ENCODE measurements around the gene CORO2B. TPM values are rescaled to one million over a fixed set of nuclear protein-coding genes. Genes with fewer than 3 reads are reported as not detected.

CORO2B gene
- total RNA-seq, 1 experiment from 2014 or later = 0.14 TPM

DNA sequence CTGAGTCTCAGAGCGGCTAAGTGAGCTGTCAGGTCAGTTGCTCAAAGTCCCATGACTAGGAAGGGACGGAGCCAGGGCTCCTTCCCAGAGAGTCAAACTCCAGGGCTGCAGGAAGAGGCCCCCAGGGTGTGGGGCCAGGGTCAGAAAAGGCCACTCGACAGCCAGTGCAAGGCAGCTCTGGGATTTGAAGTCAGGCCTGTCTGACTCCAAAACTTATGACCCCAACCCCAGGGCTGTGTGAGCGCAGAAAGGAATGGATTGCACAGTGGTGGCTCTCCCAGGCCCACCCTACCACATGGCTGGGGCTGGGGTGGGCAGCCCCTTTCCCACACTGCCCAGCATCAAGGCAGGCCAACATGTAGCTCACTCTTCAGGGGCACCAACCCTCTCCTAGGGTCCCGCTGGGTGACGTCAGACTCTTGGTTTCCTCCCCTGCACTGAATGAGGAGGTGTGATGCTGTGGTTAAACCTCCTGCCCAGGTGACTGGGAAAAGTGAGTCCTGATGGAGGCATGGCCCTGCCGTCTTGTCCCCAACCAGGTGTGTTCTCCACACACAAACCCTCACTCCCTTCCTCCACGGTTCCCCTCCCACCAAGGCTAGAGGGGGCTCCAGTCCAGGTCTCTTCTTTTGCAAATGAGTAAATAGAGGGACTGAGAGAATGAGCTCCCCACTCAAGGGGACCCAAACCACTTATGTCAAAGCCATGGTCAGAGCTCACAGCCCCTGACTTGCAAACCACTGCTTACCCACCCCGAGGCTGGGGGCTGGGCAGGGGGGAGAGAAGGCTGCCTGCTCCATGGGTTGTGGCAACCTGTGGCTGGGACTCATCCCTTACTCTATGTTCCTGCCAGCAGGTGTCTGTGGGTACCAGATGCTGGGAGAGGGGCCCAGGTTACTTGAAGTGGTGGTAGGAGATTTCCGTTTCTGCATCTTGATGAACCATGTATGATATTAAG lies 23.8 kb upstream of the CORO2B start:
- DNase-seq = no peak
- Mint-ChIP-seq H3K27me3 (ENCODE audit: unreplicated experiment) (peaks cover 77% of the 10 kb centered on the region), H3K36me3 (ENCODE audit: insufficient read depth, unreplicated experiment) (peaks cover 10% of the 10 kb centered on the region), H3K9me3 (ENCODE audit: low read depth, unreplicated experiment) (no peaks in the 10 kb centered on the region), H3K4me3 (ENCODE audit: low read depth, unreplicated experiment) (no peak overlapping the region), H3K27ac (ENCODE audit: unreplicated experiment) (no peak overlapping the region), H3K4me1 (ENCODE audit: low read depth, unreplicated experiment) (peaks cover 14% of the 10 kb centered on the region)
- CTCF ChIA-PET = interaction anchor here (1.0 to 2.0 kb wide), 11 partner anchors 9 to 370 kb away, joined by 3 to 25 read pairs (median 4); no protein-coding TSS in a partner anchor
- intact Hi-C loops (cut with micrococcal nuclease; ENCODE audit: unreplicated experiment) = loop anchor here (1.0 to 5.0 kb wide), 3 partner anchors 119 to 370 kb away; no protein-coding TSS in a partner anchor
- BruUV-seq (replicated peaks) = no TSS peak
- TF ChIP-seq, protein P1, sequence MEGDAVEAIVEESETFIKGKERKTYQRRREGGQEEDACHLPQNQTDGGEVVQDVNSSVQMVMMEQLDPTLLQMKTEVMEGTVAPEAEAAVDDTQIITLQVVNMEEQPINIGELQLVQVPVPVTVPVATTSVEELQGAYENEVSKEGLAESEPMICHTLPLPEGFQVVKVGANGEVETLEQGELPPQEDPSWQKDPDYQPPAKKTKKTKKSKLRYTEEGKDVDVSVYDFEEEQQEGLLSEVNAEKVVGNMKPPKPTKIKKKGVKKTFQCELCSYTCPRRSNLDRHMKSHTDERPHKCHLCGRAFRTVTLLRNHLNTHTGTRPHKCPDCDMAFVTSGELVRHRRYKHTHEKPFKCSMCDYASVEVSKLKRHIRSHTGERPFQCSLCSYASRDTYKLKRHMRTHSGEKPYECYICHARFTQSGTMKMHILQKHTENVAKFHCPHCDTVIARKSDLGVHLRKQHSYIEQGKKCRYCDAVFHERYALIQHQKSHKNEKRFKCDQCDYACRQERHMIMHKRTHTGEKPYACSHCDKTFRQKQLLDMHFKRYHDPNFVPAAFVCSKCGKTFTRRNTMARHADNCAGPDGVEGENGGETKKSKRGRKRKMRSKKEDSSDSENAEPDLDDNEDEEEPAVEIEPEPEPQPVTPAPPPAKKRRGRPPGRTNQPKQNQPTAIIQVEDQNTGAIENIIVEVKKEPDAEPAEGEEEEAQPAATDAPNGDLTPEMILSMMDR (IDR thresholded peaks at IDR 0.05; ENCODE audit: unreplicated experiment) = no peak

DNA sequence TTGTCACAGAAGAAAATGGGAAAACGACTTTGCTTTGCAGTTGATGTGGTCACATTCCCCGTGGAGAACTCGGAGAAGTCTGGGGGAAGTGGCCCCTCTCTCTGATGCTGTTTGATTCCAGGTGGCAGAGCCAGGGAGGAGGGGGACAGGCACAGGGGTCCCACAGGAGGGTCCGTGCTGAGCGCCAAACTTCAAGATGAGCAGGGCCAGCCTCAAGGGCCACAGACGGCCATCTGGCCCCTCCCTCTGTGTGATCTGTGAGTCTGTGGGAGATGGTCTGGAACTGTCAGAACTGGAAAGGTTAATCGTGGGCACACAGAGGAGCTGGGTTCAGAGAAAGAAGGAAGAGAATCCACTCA lies 23.1 kb upstream of the CORO2B start:
- DNase-seq = no peak
- Mint-ChIP-seq H3K4me1 (ENCODE audit: low read depth, unreplicated experiment) (peaks cover 20% of the 10 kb centered on the region), H3K36me3 (ENCODE audit: insufficient read depth, unreplicated experiment) (peaks cover 10% of the 10 kb centered on the region), H3K27me3 (ENCODE audit: unreplicated experiment) (peaks cover 83% of the 10 kb centered on the region), H3K9me3 (ENCODE audit: low read depth, unreplicated experiment) (no peaks in the 10 kb centered on the region), H3K4me3 (ENCODE audit: low read depth, unreplicated experiment) (no peak overlapping the region), H3K27ac (ENCODE audit: unreplicated experiment) (no peak overlapping the region)
- CTCF ChIA-PET = interaction anchor here (1.1 to 2.0 kb wide), 2 partner anchors 118 to 369 kb away, joined by 3 to 25 read pairs; no protein-coding TSS in a partner anchor
- intact Hi-C loops (cut with micrococcal nuclease; ENCODE audit: unreplicated experiment) = loop anchor here (2.0 kb wide), 1 partner anchor 369 kb away; no protein-coding TSS in a partner anchor
- no TSS peak for BruUV-seq (replicated peaks)
- TF ChIP-seq, protein P1 (IDR thresholded peaks at IDR 0.05; ENCODE audit: unreplicated experiment) = no peak

DNA sequence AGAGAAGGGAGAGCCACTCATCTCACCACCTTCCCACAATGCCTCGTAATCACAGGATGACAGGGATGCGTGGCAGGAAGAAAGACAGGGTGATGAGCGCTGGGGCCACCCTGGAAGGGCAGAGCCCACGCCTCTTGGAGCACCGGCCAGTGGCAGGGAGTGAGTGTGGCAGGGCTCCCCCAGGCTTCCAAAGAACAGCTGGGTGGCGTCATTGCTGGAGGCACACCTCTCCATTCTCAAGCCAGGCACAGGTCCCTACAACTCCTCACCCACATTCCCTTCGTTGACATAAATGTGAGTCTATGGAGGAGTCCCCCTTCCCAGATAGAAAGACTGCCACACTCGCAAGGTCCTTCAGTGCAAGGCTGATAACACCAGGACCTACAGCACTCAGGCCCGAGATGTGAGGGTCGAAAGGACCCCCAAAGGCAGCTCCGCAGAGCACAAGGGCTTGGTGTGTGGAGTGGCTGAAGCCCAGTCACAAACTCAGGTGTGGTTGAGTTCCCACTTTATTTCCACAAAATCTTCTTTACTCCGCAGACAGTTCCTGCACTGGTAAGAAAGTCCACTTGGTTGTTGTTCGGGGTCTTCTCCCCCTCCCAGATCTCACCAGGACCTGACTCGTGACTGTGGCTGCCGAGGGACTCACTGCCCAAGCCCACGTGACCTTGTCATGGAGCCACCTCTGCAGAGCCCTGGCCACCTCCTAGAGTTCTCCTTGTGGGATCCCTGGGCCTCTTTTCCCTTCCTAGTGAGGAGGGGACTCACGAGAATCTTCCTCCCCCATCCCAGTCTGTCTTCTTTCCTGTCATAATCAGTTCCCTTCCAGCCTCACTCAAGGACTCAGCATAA lies 22.4 kb upstream of the CORO2B start:
- CTCF ChIA-PET = interaction anchor here (0.8 kb wide), 1 partner anchor 118 kb away, joined by 3 read pairs; no protein-coding TSS in a partner anchor
- Mint-ChIP-seq H3K27ac (ENCODE audit: unreplicated experiment) (no peak overlapping the region), H3K27me3 (ENCODE audit: unreplicated experiment) (peaks cover 90% of the 10 kb centered on the region), H3K9me3 (ENCODE audit: low read depth, unreplicated experiment) (no peaks in the 10 kb centered on the region), H3K4me1 (ENCODE audit: low read depth, unreplicated experiment) (peaks cover 23% of the 10 kb centered on the region), H3K36me3 (ENCODE audit: insufficient read depth, unreplicated experiment) (peaks cover 10% of the 10 kb centered on the region), H3K4me3 (ENCODE audit: low read depth, unreplicated experiment) (no peak overlapping the region)
- TF ChIP-seq, protein P1 (IDR thresholded peaks at IDR 0.05; ENCODE audit: unreplicated experiment) = no peak
- no peak for DNase-seq
- intact Hi-C loops (cut with micrococcal nuclease; ENCODE audit: unreplicated experiment) = no loop called here
- no TSS peak for BruUV-seq (replicated peaks)

Measured in Calu3 (cell line).